Activated B cell treated with CpG ODN at 0.5 μM for 24 hours (primary cell): Measurements from ENCODE around the gene OTOA. TPM values are rescaled to one million over a fixed set of nuclear protein-coding genes. Genes with fewer than 3 reads are reported as not detected.

Source experiments
- ATAC-seq: fragments of 200-7000 bp; cut with Tn5 transposase; one replicate; pipeline ENCODE4 v1.10.0; 2021; ENCODE audit warnings: low read depth, mild to moderate bottlenecking, moderate library complexity
- CTCF ChIA-PET: fragments of 350-600 bp; sonication (Branson Sonifier 250); formaldehyde crosslinking; loops from one replicate; lab custom pipeline; 2021; ENCODE audit warnings: antibody characterized with exemption; lab: Charles Lee
- POLR2A ChIA-PET: fragments of 350-600 bp; sonication (Branson Sonifier 250); formaldehyde crosslinking; loops from one replicate; lab custom pipeline; 2021; ENCODE audit warnings: antibody characterized with exemption; lab: Charles Lee
- DNase-seq: peaks from one replicate; pipeline ENCODE4 v3.0.0; 2022
- H3K27ac Mint-ChIP-seq: one replicate; pipeline ENCODE4 v1.8.0; 2020; ENCODE audit warnings: mixed read lengths
- H3K27me3 Mint-ChIP-seq: one replicate; pipeline ENCODE4 v1.8.0; 2021; ENCODE audit warnings: mixed read lengths
- H3K36me3 Mint-ChIP-seq: one replicate; pipeline ENCODE4 v1.8.0; 2021; ENCODE audit warnings: low read depth, mixed read lengths
- H3K4me1 Mint-ChIP-seq: one replicate; pipeline ENCODE4 v1.8.0; 2021; ENCODE audit warnings: mixed read lengths
- H3K4me3 Mint-ChIP-seq: one replicate; pipeline ENCODE4 v1.8.0; 2020; ENCODE audit warnings: mild to moderate bottlenecking, mixed read lengths
- H3K9me3 Mint-ChIP-seq: one replicate; pipeline ENCODE4 v1.8.0; 2020; ENCODE audit warnings: mixed read lengths
- intact Hi-C: fragments of 100-400 bp; cut with micrococcal nuclease; formaldehyde crosslinking; loops from one replicate; pipeline ENCODE4 v1.15.1; 2024
- total RNA-seq: library from RNA; stranded (reverse); gene quantifications from 2 replicates; pipeline ENCODE4 v1.2.3, GENCODE V29; 2022
- TF ChIP-seq, protein P1 (sequence below): fragments of 200-600 bp; IDR thresholded peaks from one replicate; pipeline ENCODE4 v1.8.0; 2022; ENCODE audit warnings: antibody characterized with exemption, mild to moderate bottlenecking

The OTOA gene
- total RNA-seq, 1 donor from 2014 or later, result 0.60 TPM

- CTCF ChIA-PET, result interaction anchor here (1.3 to 12.5 kb wide), 4 partner anchors 18 to 72 kb away, joined by 3 to 98 read pairs (median 19); no protein-coding TSS in a partner anchor
Measured at GRCh38 chr16:21637032-21637968, 26.5 kb upstream of the OTOA start.

DNA sequence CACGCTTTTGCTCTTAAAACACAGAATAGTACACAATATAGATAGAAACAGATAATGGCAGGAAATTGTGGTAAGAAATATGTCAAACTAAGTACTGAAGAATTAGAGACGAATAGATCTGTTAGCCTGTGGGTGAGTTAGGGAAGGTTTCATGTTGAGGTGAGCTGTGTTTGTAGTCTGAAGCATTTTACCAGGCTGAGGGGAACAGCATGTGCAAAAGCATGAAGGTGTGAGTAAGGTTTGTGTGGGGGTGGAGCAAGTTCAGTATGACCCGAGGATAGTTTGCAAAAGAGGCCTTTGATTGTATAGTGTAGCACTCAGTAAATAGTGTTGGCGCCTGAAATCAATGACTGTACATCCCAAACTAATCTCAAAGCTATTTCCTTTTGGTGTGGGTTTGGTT lies 25.2 kb upstream of the OTOA start:
- Mint-ChIP-seq H3K36me3 (peaks cover 22% of the 10 kb centered on the region), H3K4me3 (no peak overlapping the region), H3K9me3 (no peaks in the 10 kb centered on the region), H3K4me1 (peaks cover 8% of the 10 kb centered on the region), H3K27me3 (no peaks in the 10 kb centered on the region), H3K27ac (no peak overlapping the region)
- ATAC-seq, result no peak
- ChIA-PET CTCF (interaction anchor here (0.9 to 12.5 kb wide), 8 partner anchors 17 to 70 kb away, joined by 3 to 98 read pairs (median 4); no protein-coding TSS in a partner anchor), POLR2A (interaction anchor here (0.6 kb wide), 1 partner anchor 83 kb away, joined by 5 read pairs; no protein-coding TSS in a partner anchor)
- intact Hi-C loops, result no loop called here
- no peak for DNase-seq
- TF ChIP-seq, protein P1, sequence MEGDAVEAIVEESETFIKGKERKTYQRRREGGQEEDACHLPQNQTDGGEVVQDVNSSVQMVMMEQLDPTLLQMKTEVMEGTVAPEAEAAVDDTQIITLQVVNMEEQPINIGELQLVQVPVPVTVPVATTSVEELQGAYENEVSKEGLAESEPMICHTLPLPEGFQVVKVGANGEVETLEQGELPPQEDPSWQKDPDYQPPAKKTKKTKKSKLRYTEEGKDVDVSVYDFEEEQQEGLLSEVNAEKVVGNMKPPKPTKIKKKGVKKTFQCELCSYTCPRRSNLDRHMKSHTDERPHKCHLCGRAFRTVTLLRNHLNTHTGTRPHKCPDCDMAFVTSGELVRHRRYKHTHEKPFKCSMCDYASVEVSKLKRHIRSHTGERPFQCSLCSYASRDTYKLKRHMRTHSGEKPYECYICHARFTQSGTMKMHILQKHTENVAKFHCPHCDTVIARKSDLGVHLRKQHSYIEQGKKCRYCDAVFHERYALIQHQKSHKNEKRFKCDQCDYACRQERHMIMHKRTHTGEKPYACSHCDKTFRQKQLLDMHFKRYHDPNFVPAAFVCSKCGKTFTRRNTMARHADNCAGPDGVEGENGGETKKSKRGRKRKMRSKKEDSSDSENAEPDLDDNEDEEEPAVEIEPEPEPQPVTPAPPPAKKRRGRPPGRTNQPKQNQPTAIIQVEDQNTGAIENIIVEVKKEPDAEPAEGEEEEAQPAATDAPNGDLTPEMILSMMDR, result no peak

More at GRCh38 chr16:21637032-21637968, 26.5 kb upstream of the OTOA start:
- no peaks in the 10 kb centered on the region for H3K9me3 Mint-ChIP-seq
- peaks cover 8% of the 10 kb centered on the region for H3K4me1 Mint-ChIP-seq
- intact Hi-C loops, result no loop called here
- no peak for ATAC-seq
- peaks cover 23% of the 10 kb centered on the region for H3K36me3 Mint-ChIP-seq
- DNase-seq, result no peak
- H3K27me3 Mint-ChIP-seq, result no peaks in the 10 kb centered on the region
- H3K27ac Mint-ChIP-seq, result no peak overlapping the region
- H3K4me3 Mint-ChIP-seq, result no peak overlapping the region
- POLR2A ChIA-PET, result interaction anchor here (0.6 kb wide), 1 partner anchor 16 kb away, joined by 3 read pairs; no protein-coding TSS in a partner anchor
- TF ChIP-seq, protein P1, result no peak

DNA sequence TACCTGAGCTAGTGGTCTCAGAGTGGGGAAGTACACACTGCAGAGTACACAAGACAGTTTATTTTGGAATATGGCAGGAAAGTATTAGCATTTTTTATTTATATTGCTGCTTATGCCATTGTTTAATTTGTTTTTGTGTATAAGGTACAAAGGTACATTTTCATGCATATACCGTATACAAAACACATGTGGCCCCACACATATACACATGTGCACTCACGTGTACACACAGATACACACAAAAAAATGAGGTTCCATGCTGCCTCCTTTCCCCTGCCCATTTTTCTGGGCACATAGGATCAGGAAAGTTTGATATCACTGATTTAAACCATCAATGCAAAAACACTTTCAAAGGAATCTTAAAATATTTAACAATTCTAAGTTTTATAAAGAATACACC lies 24.3 kb upstream of the OTOA start:
- H3K4me1 Mint-ChIP-seq, result peaks cover 17% of the 10 kb centered on the region
- H3K4me3 Mint-ChIP-seq, result no peak overlapping the region
- H3K36me3 Mint-ChIP-seq, result peaks cover 20% of the 10 kb centered on the region
- intact Hi-C loops, result no loop called here
- POLR2A ChIA-PET, result interaction anchor here (1.7 kb wide), 1 partner anchor 41 kb away, joined by 5 read pairs; the partner anchor contains the start of gene METTL9
- H3K27me3 Mint-ChIP-seq, result no peaks in the 10 kb centered on the region
- ATAC-seq (no peak), DNase-seq (no peak)
- TF ChIP-seq, protein P1, result no peak
- no peaks in the 10 kb centered on the region for H3K9me3 Mint-ChIP-seq
- CTCF ChIA-PET, result interaction anchor here (1.1 to 12.5 kb wide), 6 partner anchors 16 to 69 kb away, joined by 3 to 98 read pairs (median 4); no protein-coding TSS in a partner anchor
- peak overlapping the region; percentile 18 for H3K27ac Mint-ChIP-seq

- ChIA-PET POLR2A (no interaction called here), CTCF (interaction anchor here (0.7 to 12.5 kb wide), 5 partner anchors 14 to 1418 kb away, joined by 3 to 98 read pairs (median 20); no protein-coding TSS in a partner anchor)
- H3K4me3 Mint-ChIP-seq, result no peak overlapping the region
- no peaks in the 10 kb centered on the region for H3K27me3 Mint-ChIP-seq
- intact Hi-C loops, result loop anchor here (2.0 kb wide), 2 partner anchors 15 to 1307 kb away; no protein-coding TSS in a partner anchor
- TF ChIP-seq, protein P1, result no peak
- no peaks in the 10 kb centered on the region for H3K9me3 Mint-ChIP-seq
- no peak for ATAC-seq
- peaks cover 42% of the 10 kb centered on the region for H3K4me1 Mint-ChIP-seq
- H3K36me3 Mint-ChIP-seq, result peaks cover 5% of the 10 kb centered on the region
- no peak for DNase-seq
- no peak overlapping the region for H3K27ac Mint-ChIP-seq
Measured at GRCh38 chr16:21641916-21642315, 21.9 kb upstream of the OTOA start.
